Stimulated activated CD8-positive, alpha-beta memory T cell treated with anti-CD3 and anti-CD28 coated beads, Interleukin-2, amount 100 ng/mL, for 48 hours (primary cell): ENCODE data around the gene XPNPEP2.

Experiments
- DNase-seq, 2 donors: peaks; one replicate each; pipeline ENCODE4 v3.0.0-alpha.2; 2020; ENCODE audit warnings: low read depth in 2 of 2

XPNPEP2 gene

DNA sequence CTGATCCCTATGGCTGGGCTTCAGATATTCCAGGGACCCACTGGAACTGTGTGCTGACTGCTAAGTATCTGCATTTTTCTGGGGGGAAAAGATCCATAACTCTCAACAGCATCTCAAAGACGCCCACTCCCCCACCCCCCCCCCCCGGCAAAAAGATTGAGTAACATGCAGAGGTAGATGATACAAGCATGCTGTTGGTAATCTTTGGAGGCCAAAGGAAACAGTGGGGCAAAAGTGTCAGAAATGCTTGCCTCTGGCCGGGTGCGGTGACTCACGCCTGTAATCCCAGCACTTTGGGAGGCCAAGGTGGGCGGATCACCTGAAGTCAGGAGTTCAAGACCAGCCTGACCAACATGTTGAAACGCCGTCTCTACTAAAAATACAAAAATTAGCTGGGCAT lies 12.2 kb downstream of the XPNPEP2 start:
- no peak for DNase-seq

DNA sequence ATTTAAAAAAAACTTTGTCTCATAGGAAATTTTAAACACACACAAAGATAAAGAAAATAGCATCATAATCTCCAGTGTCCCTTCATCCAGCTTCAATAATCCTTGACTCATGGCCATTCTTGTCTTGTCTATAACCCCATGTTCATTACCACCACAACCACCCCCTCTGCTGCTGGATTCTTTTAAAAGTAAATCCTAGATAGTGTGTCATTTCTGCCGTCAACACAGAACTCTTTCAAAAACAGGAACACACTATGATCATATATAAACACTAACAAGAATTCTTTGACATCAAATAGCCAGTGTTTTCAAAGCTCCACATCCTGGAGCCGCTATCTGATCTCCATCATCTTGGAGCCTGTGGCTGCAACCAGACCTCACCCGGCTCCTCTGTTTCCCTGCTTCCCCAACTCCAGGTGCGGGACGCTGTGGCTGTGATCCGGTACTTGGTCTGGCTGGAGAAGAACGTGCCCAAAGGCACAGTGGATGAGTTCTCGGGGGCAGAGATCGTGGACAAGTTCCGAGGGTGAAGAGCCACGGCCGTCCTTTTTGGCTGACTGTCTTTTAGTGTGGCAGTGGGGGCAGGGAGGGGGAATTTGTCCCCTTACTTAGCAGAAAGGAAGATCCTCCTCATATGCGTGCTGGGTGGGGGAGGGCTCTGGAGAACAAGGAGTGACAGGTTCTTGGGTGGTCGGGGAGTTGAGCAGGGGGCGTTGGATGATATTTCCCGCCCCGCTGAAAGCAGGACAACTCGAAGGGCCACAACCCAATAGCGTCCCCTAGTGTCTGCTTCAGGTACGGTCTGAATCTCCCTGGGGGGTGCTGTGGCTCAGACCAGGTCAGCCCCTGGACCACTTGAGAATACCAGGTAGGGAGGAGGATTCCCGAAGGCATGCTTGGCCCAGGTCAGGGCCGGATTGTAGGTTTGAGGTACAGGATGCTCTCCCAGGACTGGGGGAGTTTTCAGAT lies 15.6 kb downstream of the XPNPEP2 start:
- no peak for DNase-seq

DNA sequence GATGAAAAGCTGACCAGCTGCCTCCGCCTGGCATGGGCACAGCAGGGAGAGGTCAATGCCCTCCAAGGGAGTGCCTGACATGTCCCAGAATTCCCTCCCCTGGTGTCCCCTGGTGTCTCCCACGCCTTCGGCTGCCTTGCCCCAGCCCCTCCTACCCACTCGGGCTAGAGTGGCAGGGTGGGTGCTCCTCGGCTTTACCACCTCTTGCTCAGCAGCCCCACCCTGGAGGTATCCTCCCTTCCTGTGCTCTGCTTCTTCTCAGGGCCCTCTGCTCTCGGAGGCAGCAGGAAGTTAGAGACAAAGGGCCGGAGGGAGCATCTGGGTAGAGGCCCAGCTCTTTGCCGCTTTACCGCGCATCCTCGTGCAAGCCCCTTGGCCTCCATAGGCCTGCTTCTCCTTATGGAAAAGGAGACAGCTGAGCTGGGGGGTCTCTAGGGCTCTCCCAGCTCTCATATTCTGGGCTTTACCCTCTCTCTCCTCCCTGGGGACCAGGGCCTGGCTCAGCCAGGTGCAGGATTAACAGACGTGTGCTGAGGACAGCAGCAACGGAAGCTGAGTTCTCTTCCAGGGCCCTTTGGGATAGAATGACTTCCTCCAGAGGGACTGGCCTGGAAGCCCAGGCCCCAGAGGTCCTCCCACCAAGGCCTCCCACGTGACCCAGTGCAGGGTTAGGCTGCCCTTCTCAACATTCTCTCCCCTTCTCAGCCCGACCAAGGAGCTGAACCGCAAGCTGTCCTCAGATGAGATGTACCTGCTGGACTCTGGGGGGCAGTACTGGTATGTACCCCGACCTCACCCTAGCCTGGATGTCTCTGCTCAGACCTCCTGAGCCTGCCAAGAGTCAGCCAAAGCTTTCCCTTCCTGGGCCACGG lies 17.2 kb downstream of the XPNPEP2 start:
- no peak for DNase-seq

DNA sequence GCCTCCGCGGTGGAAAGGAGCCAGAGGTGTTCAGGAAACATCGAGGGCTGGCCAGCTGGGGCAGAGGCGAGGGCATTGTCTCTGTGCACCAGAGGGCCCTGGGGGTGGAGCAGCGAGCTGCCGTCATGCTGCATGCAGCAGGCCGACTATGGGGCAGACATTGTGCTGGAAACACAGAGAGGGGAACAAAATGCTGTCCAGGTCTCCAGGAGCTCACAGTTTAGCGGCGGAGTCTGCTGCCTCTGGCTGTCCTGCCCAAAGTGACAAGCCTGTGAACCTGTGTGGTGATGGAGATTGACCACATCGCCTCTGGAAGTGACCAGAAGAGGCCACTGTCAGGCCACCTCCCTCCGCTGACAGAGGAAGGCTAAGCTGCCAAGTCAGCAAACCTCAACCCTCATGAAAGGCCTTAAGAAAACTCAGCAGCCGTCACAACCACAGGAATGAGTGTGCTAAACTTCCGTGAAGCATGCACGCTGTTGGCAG lies 20.8 kb downstream of the XPNPEP2 start:
- DNase-seq, result no peak

DNA sequence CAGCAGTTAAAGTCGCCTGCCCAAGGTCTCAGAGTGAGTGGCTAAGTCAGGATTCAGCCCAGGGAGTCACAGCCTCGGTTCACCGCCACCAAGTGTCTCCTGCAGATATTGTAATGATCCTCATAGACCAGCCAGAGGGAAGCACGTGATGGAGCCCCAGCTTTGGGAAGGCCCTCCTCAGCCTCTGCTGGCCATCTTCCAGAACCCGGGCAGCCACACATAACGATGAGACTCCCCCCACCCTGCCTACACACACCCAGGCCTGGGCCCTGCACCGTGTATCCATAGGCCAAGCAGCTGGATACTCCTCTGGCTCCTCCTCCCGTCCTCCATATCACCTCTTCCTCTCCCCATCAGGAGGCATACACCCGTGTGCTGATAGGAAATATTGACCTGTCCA lies 21.4 kb downstream of the XPNPEP2 start:
- no peak for DNase-seq

DNA sequence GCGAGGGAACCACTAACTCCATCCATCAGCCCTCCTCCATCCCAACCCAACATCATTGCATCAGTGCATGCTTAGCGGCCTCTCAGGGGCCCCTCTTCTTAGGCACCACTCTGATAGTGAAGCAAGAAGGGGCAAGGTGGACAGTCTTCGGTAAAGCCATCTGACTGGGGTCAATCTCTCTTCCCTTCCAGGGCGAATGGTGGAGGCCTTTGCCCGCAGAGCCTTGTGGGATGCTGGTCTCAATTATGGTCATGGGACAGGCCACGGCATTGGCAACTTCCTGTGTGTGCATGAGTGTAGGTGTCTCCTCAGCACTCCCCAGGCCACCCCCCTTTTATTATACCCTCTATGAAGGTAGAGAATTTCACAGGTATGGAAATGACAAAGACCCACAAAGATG lies 22.2 kb downstream of the XPNPEP2 start:
- DNase-seq, result no peak

DNA sequence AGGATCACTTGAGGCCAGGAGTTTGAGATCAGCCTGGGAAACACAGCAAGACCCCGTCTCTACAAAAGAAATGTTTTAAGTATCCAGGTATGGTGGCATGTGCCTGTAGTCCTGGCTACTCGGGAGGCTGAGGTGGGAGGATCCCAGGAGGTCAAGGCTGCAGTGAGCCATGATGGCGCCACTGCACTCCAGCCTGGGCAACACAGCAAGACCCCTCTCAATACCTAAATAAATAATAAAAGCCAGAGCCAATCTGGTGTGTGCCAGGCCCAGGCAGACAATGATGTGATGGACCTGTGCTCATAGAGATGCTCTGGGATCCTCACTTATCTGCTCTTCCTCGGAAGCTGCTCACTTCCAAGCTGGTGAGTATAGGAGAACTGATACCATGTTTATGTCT lies 22.8 kb downstream of the XPNPEP2 start:
- DNase-seq, result no peak

DNA sequence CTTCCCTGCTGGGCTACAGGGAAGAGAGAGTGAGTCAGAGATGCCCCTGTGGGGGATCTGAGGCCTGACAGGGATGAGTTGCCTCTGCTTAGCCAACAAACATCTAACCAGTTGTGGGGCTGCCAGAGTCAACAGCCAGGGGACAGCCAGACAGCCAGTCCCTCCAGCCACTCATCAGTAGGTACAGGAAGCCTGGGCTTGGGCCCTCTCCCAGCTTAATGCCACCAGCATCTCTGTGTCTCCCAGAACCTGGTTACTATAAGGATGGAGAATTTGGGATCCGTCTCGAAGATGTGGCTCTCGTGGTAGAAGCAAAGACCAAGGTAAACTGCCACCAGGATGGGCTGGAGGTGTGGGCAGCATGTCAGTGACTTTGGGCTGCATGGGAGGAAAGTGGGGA lies 23.7 kb downstream of the XPNPEP2 start:
- no peak for DNase-seq

DNA sequence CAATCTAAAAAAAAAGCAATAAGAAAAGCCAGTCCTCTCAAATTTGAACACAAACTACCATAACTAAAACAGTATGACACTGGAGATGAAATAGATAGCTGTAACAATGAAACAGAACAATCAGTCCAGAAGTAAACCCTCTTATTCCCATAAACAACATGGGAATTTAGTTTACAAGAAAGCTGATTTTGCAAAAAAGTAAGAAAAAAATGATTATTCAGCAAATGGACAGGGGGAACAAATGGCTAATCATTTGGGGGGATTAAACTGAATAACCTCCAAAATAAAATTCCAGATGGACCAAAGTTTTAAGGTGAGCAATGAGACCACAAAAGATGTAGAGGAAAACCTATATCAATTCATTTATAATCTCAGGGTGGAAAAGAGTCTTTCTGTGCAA lies 24.9 kb downstream of the XPNPEP2 start:
- DNase-seq, result no peak

DNA sequence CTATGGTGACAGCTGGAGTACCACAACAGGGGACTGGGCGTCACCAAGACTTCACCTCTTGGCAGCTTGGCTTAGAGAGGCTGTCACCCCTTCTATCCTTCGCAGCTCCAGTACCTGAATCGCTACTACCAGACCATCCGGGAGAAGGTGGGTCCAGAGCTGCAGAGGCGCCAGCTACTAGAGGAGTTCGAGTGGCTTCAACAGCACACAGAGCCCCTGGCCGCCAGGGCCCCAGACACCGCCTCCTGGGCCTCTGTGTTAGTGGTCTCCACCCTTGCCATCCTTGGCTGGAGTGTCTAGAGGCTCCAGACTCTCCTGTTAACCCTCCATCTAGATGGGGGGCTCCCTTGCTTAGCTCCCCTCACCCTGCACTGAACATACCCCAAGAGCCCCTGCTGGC lies 29.4 kb downstream of the XPNPEP2 start:
- no peak for DNase-seq

DNA sequence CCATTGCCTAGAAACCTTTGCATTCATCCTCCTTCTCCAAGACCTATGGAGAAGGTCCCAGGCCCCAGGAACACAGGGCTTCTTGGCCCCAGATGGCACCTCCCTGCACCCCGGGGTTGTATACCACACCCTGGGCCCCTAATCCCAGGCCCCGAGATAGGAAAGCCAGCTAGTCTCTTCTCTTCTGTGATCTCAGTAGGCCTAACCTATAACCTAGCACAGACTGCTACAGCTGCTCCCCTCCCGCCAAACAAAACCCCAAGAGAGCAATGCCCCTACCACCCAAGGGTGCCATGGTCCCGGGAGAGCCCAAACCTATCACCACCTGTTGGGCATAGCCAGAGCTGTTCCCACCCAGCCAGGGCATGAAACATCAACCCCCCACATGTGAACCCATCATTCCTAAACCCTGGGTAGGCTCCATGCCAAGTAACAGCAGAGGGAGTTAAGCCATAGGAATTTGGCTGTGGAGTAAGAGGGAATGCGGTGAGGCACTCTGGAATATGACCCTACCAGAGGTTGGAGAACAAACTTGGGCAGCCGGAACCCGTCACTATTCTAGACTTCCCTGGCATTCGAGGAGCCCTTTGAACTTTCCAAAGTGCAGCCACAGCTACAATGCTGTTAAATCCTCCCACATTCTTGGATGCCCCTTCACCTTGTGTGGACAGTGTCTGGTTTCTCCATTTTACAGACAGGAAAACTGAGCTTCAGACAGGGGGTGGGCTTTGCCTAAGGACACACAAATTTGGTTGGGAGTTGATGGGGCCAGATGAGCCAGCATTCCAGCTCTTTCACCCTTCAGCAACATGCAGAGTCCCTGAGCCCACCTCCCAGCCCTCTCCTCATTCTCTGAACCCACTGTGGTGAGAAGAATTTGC lies 30.0 kb downstream of the XPNPEP2 start:
- DNase-seq, result no peak

DNA sequence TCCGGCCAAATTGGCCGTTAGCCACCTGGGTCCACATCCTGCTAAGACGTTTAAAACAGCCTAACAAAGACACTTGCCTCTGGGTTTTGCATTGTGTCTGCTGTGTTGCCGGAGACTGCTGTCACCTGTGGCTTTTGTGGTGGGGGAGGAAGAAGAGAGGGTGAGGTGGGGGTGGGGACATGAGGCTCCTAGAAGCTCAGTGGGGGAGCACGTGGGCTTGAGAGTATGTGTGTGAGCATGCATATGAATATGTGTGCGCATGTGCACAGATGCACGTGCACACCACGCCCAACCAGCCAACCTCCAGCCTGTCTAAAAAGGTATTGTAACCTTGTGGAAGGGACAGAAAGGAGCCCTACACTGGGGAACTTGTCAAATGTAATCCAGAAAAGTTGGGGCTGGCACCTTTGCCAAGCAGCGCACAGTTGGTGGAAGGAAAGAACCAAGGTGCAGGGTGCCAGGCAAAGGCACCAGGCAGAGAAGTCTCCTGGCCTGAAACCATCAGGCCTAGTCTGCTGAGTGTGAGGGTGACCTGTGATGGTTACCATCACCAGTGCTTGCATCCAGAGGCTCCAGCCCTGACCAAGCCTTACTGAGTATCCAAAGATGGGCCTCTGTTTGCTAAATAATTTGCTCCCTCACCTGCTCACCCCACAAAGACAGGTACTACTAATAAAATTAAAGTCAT lies 30.8 kb downstream of the XPNPEP2 start:
- peak in 1 of 2 donors; percentile 36 for DNase-seq

DNA sequence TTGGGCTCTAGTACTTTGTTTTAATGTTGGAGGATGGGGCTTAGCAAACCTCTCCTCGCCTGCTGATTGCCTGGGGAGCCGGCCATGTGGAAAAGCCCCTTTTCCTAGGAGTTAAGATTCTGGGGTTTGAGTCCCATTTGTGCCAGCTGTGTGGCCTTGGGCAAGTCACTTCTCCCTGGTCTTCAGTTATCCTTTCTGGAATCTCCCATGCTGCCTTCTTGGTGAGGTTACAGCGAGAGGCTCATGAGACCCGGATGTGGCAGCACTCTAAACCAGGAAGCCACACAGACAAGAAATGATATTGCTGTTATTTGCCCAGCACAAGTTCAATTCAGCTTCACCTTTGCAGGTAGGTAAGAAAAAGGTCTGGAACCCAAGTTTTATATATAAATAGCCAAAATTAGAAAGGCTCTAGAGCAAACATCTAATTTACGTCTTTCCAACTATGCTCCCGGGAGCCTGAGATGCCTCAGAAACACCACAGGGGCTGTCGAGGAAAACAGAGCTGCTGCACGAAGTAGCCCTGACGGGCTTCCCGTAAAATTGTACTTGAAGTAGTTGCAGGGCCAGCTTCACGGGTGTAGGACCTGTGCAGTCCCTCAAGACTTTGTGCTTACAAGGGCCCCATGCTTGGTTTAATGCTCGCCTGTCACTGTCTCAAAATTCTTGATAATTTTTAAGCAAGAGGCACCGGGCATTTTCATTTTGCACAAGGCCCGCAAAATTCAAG lies 32.7 kb downstream of the XPNPEP2 start:
- no peak for DNase-seq

DNA sequence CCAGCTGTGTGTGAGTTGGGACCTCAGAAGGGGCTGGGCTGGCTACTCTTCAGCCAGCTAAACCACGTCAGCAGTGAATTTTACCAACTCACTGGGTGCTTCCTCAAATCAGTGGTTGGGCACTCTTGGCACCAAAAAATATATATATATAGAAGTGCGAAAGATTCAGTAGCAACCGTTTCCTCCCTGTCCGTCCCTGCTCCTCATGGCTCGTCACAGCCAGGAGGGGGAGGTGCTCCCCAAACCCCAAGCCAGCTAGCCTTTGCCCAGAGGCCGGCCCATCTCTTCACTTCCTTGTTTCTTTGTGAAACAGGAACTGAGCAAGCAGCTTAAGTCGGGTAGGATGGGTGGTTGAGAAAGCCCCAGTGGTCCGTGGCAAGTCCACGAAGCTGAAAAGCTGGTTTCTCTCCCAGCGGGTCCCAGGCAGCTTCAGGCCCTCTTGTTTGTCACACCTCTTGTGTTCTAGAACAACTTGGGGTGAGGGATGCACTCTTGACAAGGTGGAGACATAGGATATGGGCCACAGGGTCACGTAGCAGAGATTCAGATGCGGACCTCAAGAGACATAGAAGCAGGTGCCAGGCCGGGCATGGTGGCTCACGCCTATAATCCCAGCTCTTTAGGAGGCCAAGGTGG lies 34.1 kb downstream of the XPNPEP2 start:
- DNase-seq, result peak; percentile 30 to 33

DNA sequence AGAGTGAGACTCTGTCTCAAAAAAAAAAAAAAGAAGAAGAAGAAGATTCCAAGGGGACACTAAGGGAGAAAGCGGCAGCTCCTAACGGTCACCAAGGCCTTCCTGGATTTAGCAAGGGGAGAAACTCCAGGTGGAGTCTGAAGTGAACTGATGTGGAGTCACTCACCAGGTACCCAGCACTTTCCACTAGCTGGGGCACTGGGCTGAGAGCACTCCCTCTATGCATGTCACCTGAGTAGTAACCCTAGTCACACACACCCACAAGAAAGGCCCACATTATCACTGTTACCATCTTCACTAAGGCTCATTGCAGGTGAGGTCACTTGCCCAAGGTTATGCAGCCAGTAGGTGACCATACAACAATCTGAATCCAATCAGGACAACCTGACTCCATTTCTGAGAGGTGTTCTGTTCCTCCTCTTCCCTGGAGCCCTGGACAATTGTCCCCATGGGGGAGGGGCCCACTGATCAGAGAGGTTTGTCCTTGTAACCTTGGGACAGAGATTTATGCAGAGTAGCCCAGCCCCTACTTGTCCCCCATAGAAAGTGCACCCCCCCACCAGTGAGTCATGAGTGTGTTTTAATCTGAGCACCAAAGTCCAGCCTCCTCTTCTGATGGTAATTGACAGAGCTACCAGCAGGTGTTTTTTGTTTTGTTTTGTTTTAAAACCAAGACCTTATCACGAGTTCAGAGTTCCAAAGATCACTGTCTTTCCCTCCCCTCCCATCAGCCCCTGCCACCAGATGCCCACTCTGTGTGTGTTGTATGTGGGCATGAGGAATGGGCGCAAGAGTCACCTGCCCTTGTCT lies 35.1 kb downstream of the XPNPEP2 start:
- no peak for DNase-seq

DNA sequence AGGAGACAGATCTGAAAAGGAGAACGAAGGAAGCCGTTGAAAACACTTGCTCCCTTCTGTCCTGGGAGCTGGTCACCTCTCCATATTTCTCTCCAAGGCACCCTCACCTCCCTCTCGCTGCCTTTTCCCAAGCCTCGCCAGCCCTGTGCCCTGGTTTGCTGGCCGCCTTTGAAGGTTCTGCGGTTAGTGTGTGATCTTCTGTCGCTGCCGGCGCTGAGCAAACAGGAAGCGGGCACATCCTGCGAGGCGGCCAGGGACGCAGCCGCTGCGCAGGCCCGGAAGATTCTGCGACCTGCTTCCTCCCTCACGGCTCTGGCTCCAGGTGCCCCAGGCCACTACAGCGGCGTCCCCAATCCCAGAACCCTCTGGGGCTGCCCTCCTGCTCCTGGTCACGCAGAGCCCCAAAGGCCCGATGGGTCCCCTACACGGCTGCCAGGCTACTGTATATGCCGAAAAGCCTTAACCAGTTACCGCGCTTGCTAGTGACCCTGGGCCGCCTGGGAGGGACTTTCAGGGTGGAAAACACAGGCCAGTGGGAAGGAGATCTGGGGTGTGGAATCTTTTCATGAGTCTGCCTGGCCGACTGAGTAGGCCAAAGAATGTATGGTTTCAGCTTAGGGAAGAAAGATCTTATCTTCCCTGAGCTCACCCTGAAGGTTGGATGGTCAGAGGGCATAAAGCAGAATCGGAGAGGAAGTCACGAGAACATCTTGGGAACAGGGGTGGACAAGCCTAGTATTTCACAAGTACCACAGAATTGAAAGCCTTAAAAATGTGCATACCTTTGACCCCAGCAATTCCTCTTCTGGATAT lies 38.6 kb downstream of the XPNPEP2 start:
- DNase-seq, result peak; percentile 53 to 61

DNA sequence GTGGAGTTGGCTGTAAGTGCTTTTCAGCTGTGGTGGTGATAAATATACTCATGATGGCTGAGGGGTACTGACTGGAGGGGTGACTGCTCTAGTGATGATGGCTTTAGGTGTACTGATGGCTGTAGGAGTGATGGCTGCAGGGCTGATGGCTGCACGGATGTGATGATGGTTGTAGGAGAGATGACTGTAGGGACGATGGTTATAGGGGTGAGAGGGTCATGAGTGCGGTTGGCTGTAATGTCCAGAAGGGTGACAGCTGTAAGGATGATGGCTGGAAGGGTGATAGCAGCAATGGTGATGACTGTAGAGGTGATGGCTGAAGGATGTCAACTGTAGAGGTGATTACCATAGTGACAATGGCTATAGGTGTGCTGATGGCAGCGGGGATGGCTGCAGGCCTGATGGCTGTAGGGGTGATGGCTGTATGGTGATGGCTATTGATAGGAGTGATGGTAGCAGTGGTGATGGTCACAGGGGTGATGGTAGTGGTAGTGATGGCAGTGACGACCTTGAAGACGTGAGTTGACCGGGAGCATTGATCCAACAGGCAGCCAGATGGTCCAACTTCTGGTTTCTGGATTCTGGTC lies 40.4 kb downstream of the XPNPEP2 start:
- no peak for DNase-seq

DNA sequence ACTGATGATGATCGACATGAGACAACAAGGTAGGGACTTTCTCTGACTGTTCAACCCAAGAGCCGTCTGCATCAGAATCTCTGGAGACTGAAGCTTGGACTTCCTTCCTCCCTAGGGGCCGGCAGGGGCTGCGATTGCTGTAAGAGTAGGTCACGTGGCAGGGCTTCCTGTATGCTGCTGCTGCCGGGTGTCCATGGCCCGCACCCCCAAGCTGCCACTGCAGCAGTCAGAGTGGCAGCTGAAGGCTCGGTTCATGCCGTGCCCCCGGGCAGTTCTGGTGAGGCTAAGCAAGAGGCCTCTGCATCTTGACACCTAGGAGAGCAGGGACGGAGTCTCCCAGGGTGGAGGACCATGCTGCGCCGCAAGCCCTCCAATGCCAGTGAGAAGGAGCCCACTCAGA lies 41.0 kb downstream of the XPNPEP2 start, which contains the start of gene SASH3:
SASH3 (plus strand) TSS at position 203 of the 400 bp plus-strand sequence; CDS start at position 352, 149 bp downstream.
- DNase-seq, result peak; percentile 46 to 48
